Hepatocyte (in vitro differentiated cells): Measurements from ENCODE around the gene MCOLN3. TPM values are rescaled to one million over a fixed set of nuclear protein-coding genes. Genes with fewer than 3 reads are reported as not detected.
A peak's percentile ranks its signal among the peaks of the same experiment; 100 is the strongest.
"Not testable (repeated sequence)": the region's sequence is repeated elsewhere in the genome, so short reads cannot be mapped to it uniquely, and the experiment has no call there.

Source experiments
- DNase-seq: peaks from one replicate; pipeline ENCODE4 v3.0.0-alpha.2; 2016; ENCODE audit warnings: low spot score
- H2AFZ ChIP-seq: fragments of 200-600 bp; sonication (generic); 2 replicates; pipeline ENCODE4 v1.6.0; 2016; ENCODE audit warnings: antibody characterized with exemption, mild to moderate bottlenecking
- H3K27ac ChIP-seq: fragments of 200-600 bp; sonication (generic); 2 replicates; pipeline ENCODE4 v1.5.1; 2016; ENCODE audit warnings: mild to moderate bottlenecking
- H3K27me3 ChIP-seq: fragments of 200-600 bp; sonication (generic); 2 replicates; pipeline ENCODE4 v1.6.1; 2016
- H3K36me3 ChIP-seq: fragments of 200-600 bp; sonication (generic); replicated peaks from 2 replicates; pipeline ENCODE4 v1.5.1; 2016; ENCODE audit warnings: low read depth; ENCODE audit not compliant: insufficient read depth
- H3K4me1 ChIP-seq: fragments of 200-600 bp; sonication (generic); 2 replicates; pipeline ENCODE4 v1.5.1; 2016; ENCODE audit warnings: mild to moderate bottlenecking, moderate library complexity; ENCODE audit not compliant: insufficient read depth
- H3K4me2 ChIP-seq: fragments of 200-600 bp; sonication (generic); 2 replicates; pipeline ENCODE4 v1.6.0; 2016
- H3K4me3 ChIP-seq: fragments of 200-600 bp; sonication (generic); 2 replicates; pipeline ENCODE4 v1.5.1; 2016; ENCODE audit warnings: mild to moderate bottlenecking
- H3K79me2 ChIP-seq: fragments of 200-600 bp; sonication (generic); 2 replicates; pipeline ENCODE4 v1.6.0; 2017; ENCODE audit warnings: mild to moderate bottlenecking
- H3K9me2 ChIP-seq: fragments of 200-600 bp; sonication (generic); replicated peaks from 2 replicates; pipeline ENCODE4 v1.6.0; 2017; ENCODE audit warnings: mild to moderate bottlenecking; ENCODE audit not compliant: insufficient read depth
- H3K9me3 ChIP-seq: fragments of 200-600 bp; sonication (generic); 2 replicates; pipeline ENCODE4 v1.5.1; 2016; ENCODE audit warnings: low read depth, mild to moderate bottlenecking
- H4K20me1 ChIP-seq: fragments of 200-600 bp; sonication (generic); 2 replicates; pipeline ENCODE4 v1.6.0; 2016; ENCODE audit warnings: mild to moderate bottlenecking; ENCODE audit not compliant: insufficient read depth, poor library complexity, severe bottlenecking
- CTCF ChIP-seq: fragments of 200-600 bp; sonication (generic); IDR thresholded peaks from 2 replicates; pipeline ENCODE4 v1.5.1; 2016; ENCODE audit warnings: antibody characterized with exemption, mild to moderate bottlenecking; ENCODE audit not compliant: poor library complexity
- EZH2 ChIP-seq: fragments of 200-600 bp; sonication (generic); IDR thresholded peaks from 2 replicates; pipeline ENCODE4 v1.6.1; 2016; ENCODE audit warnings: antibody characterized with exemption, mild to moderate bottlenecking, borderline replicate concordance
- EZH2phosphoT487 ChIP-seq: fragments of 200-600 bp; sonication (generic); IDR thresholded peaks from one replicate; pipeline ENCODE4 v1.6.1; 2018; ENCODE audit warnings: antibody characterized with exemption, mild to moderate bottlenecking, low read depth, moderate library complexity; ENCODE audit not compliant: unreplicated experiment, severe bottlenecking
- WGBS: methylation state at CpG from one replicate; pipeline ENCODE4 v1.1.6; 2016; ENCODE audit warnings: low lambda C conversion rate; ENCODE audit errors: missing lambda C conversion rate; 5-methylcytosine and 5-hydroxymethylcytosine counted together
- polyA plus RNA-seq: library from polyadenylated mRNA; unstranded; fragments of >200 nt; fragmentation: Nextera tagmentation; extraction: Ambion mirVana; gene quantifications from 2 replicates; pipeline ENCODE4 v1.2.1, GENCODE V29; 2016
- total RNA-seq: library from RNA; depleted of rRNA; stranded (reverse); fragments of >200 nt; gene quantifications from 2 replicates; pipeline ENCODE4 v1.2.3, GENCODE V29; 2014

Gene MCOLN3
- total and polyA plus RNA-seq, 2 experiments from 2014 or later, result 13.9 to 16.4 TPM

DNA sequence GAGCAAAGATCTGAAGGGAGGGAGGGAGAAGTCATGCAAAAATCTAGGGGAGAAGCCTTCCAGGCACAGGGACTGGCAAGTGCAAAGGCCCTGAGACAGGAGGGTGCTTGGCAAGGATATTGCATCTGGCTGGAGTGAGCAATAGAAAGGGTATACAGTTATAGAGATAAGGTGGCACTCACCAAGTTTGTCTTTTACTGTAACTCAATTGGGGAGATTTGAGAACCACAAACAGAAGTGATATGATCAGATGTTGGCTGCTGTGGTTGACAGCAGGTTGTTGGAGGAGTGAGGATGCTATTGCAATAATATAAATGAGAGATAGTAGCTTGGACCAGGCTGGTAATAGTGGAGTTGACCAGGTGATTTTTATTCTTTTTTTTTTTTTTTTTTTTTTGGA lies 25.6 kb downstream of the MCOLN3 start:
- DNase-seq, result no peak
- no peak overlapping the region for H3K4me2 ChIP-seq
- H3K27ac ChIP-seq, result no peak overlapping the region
- H3K9me3 ChIP-seq, result no peaks in the 10 kb centered on the region
- TF ChIP-seq EZH2, result no peak
- no peak for TF ChIP-seq CTCF
- TF ChIP-seq EZH2phosphoT487, result no peak
- H3K79me2 ChIP-seq, result no peaks in the 10 kb centered on the region
- H3K36me3 ChIP-seq, result no peaks in the 10 kb centered on the region
- no peaks in the 10 kb centered on the region for H4K20me1 ChIP-seq
- no peaks in the 10 kb centered on the region for H3K4me1 ChIP-seq
- H3K27me3 ChIP-seq, result no peaks in the 10 kb centered on the region
- H3K4me3 ChIP-seq, result no peak overlapping the region
- H2AFZ ChIP-seq, result no peak overlapping the region
- H3K9me2 ChIP-seq, result no peaks in the 10 kb centered on the region

- TF ChIP-seq CTCF (no peak), EZH2phosphoT487 (no peak), EZH2 (no peak)
- no peaks in the 10 kb centered on the region for H3K9me2 ChIP-seq
Observed at GRCh38 chr1:85019994-85020393, 28.3 kb downstream of the MCOLN3 start.

GRCh38 chr1:85015826-85016225 lies 32.5 kb downstream of the MCOLN3 start:
- TF ChIP-seq CTCF (no peak), EZH2phosphoT487 (no peak)
- H4K20me1 ChIP-seq, result no peaks in the 10 kb centered on the region
- no peaks in the 10 kb centered on the region for H3K27me3 ChIP-seq
- no peaks in the 10 kb centered on the region for H3K9me2 ChIP-seq
- no peaks in the 10 kb centered on the region for H3K79me2 ChIP-seq
- H3K4me1 ChIP-seq, result no peaks in the 10 kb centered on the region
- H3K4me2 ChIP-seq, result no peak overlapping the region
- no peak for DNase-seq
- H3K4me3 ChIP-seq, result no peak overlapping the region
- 76% methylated on average over 1 of the region's 1 CpG for WGBS
- H3K9me3 ChIP-seq, result no peaks in the 10 kb centered on the region
- no peak overlapping the region for H3K27ac ChIP-seq
- no peak overlapping the region for H2AFZ ChIP-seq
- H3K36me3 ChIP-seq, result no peaks in the 10 kb centered on the region

More at GRCh38 chr1:85019994-85020393, 28.3 kb downstream of the MCOLN3 start:
- H3K27me3 ChIP-seq, result no peaks in the 10 kb centered on the region
- H2AFZ ChIP-seq, result no peak overlapping the region
- no peaks in the 10 kb centered on the region for H3K4me1 ChIP-seq
- DNase-seq, result peak; percentile 4
- H3K36me3 ChIP-seq, result no peaks in the 10 kb centered on the region
- no peaks in the 10 kb centered on the region for H4K20me1 ChIP-seq
- H3K27ac ChIP-seq, result no peak overlapping the region
- H3K4me2 ChIP-seq, result no peak overlapping the region
- 56% methylated on average over 4 of the region's 4 CpGs for WGBS
- no peaks in the 10 kb centered on the region for H3K79me2 ChIP-seq
- no peaks in the 10 kb centered on the region for H3K9me3 ChIP-seq
- no peak overlapping the region for H3K4me3 ChIP-seq

GRCh38 chr1:85005641-85006040 lies 42.7 kb downstream of the MCOLN3 start:
- not testable (repeated sequence) for H3K9me3 ChIP-seq, H3K4me1 ChIP-seq, H3K4me3 ChIP-seq, H3K36me3 ChIP-seq, H3K4me2 ChIP-seq, H3K79me2 ChIP-seq, H4K20me1 ChIP-seq, DNase-seq, H3K27ac ChIP-seq, H2AFZ ChIP-seq, H3K9me2 ChIP-seq
- peaks cover 17% of the 10 kb centered on the region for H3K27me3 ChIP-seq
- WGBS, result 94% methylated on average over 1 of the region's 1 CpG
